Measurements from ENCODE around the gene POP4. TPM values are rescaled to one million over a fixed set of nuclear protein-coding genes. Genes with fewer than 3 reads are reported as not detected.
A peak's percentile ranks its signal among the peaks of the same experiment; 100 is the strongest.

POP4 gene
- total RNA-seq, 1 donor, result 81.6 TPM

- DNase-seq (ENCODE audit: low read depth), result no peak
- TF ChIP-seq, protein P1, sequence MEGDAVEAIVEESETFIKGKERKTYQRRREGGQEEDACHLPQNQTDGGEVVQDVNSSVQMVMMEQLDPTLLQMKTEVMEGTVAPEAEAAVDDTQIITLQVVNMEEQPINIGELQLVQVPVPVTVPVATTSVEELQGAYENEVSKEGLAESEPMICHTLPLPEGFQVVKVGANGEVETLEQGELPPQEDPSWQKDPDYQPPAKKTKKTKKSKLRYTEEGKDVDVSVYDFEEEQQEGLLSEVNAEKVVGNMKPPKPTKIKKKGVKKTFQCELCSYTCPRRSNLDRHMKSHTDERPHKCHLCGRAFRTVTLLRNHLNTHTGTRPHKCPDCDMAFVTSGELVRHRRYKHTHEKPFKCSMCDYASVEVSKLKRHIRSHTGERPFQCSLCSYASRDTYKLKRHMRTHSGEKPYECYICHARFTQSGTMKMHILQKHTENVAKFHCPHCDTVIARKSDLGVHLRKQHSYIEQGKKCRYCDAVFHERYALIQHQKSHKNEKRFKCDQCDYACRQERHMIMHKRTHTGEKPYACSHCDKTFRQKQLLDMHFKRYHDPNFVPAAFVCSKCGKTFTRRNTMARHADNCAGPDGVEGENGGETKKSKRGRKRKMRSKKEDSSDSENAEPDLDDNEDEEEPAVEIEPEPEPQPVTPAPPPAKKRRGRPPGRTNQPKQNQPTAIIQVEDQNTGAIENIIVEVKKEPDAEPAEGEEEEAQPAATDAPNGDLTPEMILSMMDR (IDR thresholded peaks at IDR 0.05; ENCODE audit: insufficient read depth, low read depth, low read length), result no peak
Observed at GRCh38 chr19:29587059-29587458, 19.0 kb upstream of the POP4 start.

GRCh38 chr19:29587518-29587986 lies 18.5 kb upstream of the POP4 start:
- TF ChIP-seq, protein P1 (IDR thresholded peaks at IDR 0.05; ENCODE audit: insufficient read depth, low read depth, low read length), result no peak
- no peak overlapping the region for H3K4me3 ChIP-seq (ENCODE audit: low read depth, low read length)
- peak; percentile 24 for DNase-seq (ENCODE audit: low read depth)

More at GRCh38 chr19:29587059-29587458, 19.0 kb upstream of the POP4 start:
- no peak overlapping the region for H3K4me3 ChIP-seq (ENCODE audit: low read depth, low read length)

- no peak for DNase-seq (ENCODE audit: low read depth)
- TF ChIP-seq, protein P1 (IDR thresholded peaks at IDR 0.05; ENCODE audit: insufficient read depth, low read depth, low read length), result no peak
- H3K4me3 ChIP-seq (ENCODE audit: low read depth, low read length), result no peak overlapping the region
Observed at GRCh38 chr19:29588095-29588494, 18.0 kb upstream of the POP4 start.

- TF ChIP-seq, protein P1 (IDR thresholded peaks at IDR 0.05; ENCODE audit: insufficient read depth, low read depth, low read length), result no peak
- DNase-seq (ENCODE audit: low read depth), result no peak
- H3K4me3 ChIP-seq (ENCODE audit: low read depth, low read length), result no peak overlapping the region
Observed at GRCh38 chr19:29590278-29590677, 15.8 kb upstream of the POP4 start.

DNA sequence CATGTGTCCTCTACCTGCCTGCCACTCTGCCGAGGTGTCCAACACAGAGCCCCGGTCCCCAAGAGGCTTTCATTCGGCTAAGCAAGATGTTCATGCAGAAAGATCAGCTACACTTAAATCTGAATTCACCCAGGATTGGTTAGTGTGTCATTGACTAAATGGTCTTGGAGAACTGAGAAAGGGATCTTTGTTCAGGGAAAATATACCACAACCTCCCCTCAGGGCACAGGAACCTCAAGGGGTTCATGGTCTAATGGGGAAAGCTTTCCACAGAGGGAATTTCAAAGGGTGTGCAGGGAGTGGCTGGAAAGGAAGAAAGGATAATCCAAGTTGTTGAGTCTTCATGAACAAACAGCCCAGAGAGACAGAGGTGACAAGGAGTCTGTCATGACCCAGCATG lies 14.4 kb upstream of the POP4 start:
- DNase-seq (ENCODE audit: low read depth), result no peak
- TF ChIP-seq, protein P1 (IDR thresholded peaks at IDR 0.05; ENCODE audit: insufficient read depth, low read depth, low read length), result no peak
- H3K4me3 ChIP-seq (ENCODE audit: low read depth, low read length), result no peak overlapping the region

- TF ChIP-seq, protein P1 (IDR thresholded peaks at IDR 0.05; ENCODE audit: insufficient read depth, low read depth, low read length), result no peak
- DNase-seq (ENCODE audit: low read depth), result no peak
- no peak overlapping the region for H3K4me3 ChIP-seq (ENCODE audit: low read depth, low read length)
Observed at GRCh38 chr19:29593869-29594268, 12.2 kb upstream of the POP4 start.

GRCh38 chr19:29596080-29596727 lies 9.9 kb upstream of the POP4 start:
- no peak overlapping the region for H3K4me3 ChIP-seq (ENCODE audit: low read depth, low read length)
- DNase-seq (ENCODE audit: low read depth), result no peak
- TF ChIP-seq, protein P1 (IDR thresholded peaks at IDR 0.05; ENCODE audit: insufficient read depth, low read depth, low read length), result no peak
